H1 (cell line): ENCODE measurements around the gene HLF. TPM values are rescaled to one million over a fixed set of nuclear protein-coding genes. Genes with fewer than 3 reads are reported as not detected.

ENCODE experiments used
- ASH2L ChIP-seq: fragments of 200-600, 300-600 bp; sonication (generic); IDR thresholded peaks from one replicate; pipeline ENCODE4 v1.7.1; 2017; ENCODE audit warnings: low read length
- ATF3 ChIP-seq: IDR thresholded peaks from 2 replicates; pipeline ENCODE4 v1.6.1; 2011; ENCODE audit warnings: low read depth, mild to moderate bottlenecking, low read length; ENCODE audit not compliant: insufficient read depth
- BACH1 ChIP-seq: IDR thresholded peaks from 2 replicates; pipeline ENCODE4 v1.6.1; 2012; ENCODE audit warnings: low read length, improper control_type of control experiment
- CBX5 ChIP-seq: fragments of 300-800, 300-1000 bp; sonication (generic); IDR thresholded peaks from 2 replicates; pipeline ENCODE4 v1.7.1; 2016; ENCODE audit warnings: antibody characterized with exemption, low read length, low read depth
- CBX8 ChIP-seq: fragments of 300-800, 300-1000 bp; sonication (generic); IDR thresholded peaks from 2 replicates; pipeline ENCODE4 v1.7.1; 2016; ENCODE audit warnings: low read depth, low read length, borderline replicate concordance
- EGR1 ChIP-seq: IDR thresholded peaks from 2 replicates; pipeline ENCODE4 v1.6.1; 2011; ENCODE audit warnings: low read depth, low read length, borderline replicate concordance
- JUN ChIP-seq: IDR thresholded peaks from 2 replicates; pipeline ENCODE4 v1.6.1; 2011; ENCODE audit warnings: low read depth, mild to moderate bottlenecking, improper control_type of control experiment, low read length
- NRF1 ChIP-seq: IDR thresholded peaks from 2 replicates; pipeline ENCODE4 v1.6.1; 2011; ENCODE audit warnings: mild to moderate bottlenecking, low read depth, low read length, improper control_type of control experiment
- POU5F1 ChIP-seq: IDR thresholded peaks from 2 replicates; pipeline ENCODE4 v1.6.1; 2011; ENCODE audit warnings: low read depth, mild to moderate bottlenecking, low read length, moderate library complexity
- SAP30 ChIP-seq: fragments of 300-600 bp; sonication (generic); IDR thresholded peaks from 2 replicates; pipeline ENCODE4 v1.7.1; 2012; ENCODE audit warnings: low read length, moderate library complexity, mild to moderate bottlenecking, inconsistent platforms; ENCODE audit not compliant: insufficient read depth, insufficient replicate concordance
- SP4 ChIP-seq: IDR thresholded peaks from 2 replicates; pipeline ENCODE4 v1.6.1; 2012; ENCODE audit warnings: low read length, inconsistent platforms
- TAF7 ChIP-seq: optimal IDR thresholded peaks from 2 replicates; pipeline ENCODE3; 2011; ENCODE audit warnings: low read depth, mild to moderate bottlenecking, inconsistent platforms, low read length, moderate library complexity, borderline replicate concordance
- polyA plus RNA-seq, 7 experiments: library from polyadenylated mRNA; depleted of rRNA in 3 of 7; stranded (reverse) in 5 of 7; unstranded in 2 of 7; fragments of >200 nt in 5 of 7; fragments of 200-250 nt in 2 of 7; gene quantifications; 1 replicate in 5 of 7; 2 replicates in 1 of 7; 4 replicates in 1 of 7; pipeline versions ENCODE4 v1.2.1 to v1.2.3, GENCODE V29; 2011 to 2013; ENCODE audit warnings: missing spikeins in 2 of 7, mixed read lengths in 2 of 7
- total RNA-seq: library from RNA; stranded (reverse); fragmentation: NEBNext Ultra II Directional; extraction: Animal tissue kit (Norgen Biotek cat#: 25700); gene quantifications from 2 replicates; pipeline ENCODE4 v1.2.1, GENCODE V29; 2021

The HLF gene
- total and polyA plus RNA-seq, 2 of the 8 experiments (the other 6 are each of a cell fraction or from before 2014, with no cell fraction given), result 0.39 to 0.60 TPM

GRCh38 chr17:55275894-55276804, 11.4 kb downstream of the HLF start (continued):
- TF ChIP-seq POU5F1 (no peak), ATF3 (no peak), SAP30 (no peak), SP4 (no peak), JUN (no peak), TAF7 (no peak), ASH2L (no peak), EGR1 (no peak), CBX8 (no peak), CBX5 (no peak), NRF1 (no peak), BACH1 (no peak)
